HuH-7 (cell line): ENCODE data around the gene PGAM5.

Experiments
- DNase-seq: peaks from one replicate; pipeline ENCODE4 v3.0.0; 2011; ENCODE audit warnings: low spot score

The PGAM5 gene

DNA sequence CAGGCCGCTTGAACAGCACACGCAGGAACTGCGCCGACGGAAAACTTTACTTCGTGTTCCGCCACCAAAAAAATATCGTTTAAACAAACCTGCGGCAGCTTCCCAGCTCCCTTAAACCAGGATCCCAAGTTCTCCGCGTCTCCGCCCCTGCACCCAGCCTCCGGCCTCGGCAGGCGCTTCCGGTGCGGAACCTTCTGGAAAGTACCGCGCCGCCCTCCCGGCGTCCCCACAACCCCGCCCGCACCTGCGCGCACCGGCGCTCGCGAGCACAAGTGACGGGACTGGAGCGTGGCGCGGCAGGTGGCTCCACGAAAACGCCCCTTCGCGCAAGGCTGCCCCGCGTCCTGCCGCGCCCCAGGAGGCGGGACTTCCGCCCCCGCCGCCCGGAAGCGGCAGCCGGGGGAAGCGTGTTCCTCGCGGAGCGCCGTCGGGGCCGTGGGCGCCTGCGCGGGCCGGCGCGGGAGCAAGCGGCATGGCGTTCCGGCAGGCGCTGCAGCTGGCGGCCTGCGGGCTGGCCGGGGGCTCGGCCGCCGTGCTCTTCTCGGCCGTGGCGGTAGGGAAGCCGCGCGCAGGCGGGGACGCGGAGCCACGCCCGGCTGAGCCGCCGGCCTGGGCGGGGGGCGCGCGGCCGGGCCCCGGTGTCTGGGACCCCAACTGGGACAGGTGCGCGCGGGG, at the start of gene PGAM5:
PGAM5 (plus strand) TSS at position 438 of the 675 bp plus-strand sequence; CDS start at position 473, 35 bp downstream.
- peak; percentile 81 for DNase-seq

DNA sequence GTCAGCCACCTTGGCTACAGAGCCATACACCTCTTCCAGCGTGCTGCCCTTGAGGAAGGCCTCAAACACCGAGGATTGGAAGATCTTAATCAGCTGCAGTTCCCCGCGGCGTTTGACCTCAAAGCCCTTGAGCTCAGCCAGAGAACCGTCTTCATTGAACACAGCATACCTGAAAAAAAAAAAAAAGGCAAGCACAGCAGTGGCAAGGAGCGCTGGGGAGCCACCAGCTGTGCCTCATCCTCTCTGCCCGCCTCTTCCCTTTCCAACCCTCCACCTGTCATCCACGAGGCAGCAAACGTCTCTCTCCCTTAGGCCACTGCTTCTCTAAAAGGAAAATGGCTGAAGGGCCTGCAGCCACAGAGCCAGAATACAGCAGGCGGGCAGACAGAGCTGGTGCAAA, 49.6 kb upstream of the PGAM5 start:
- DNase-seq: no peak

- no peak for DNase-seq
These were observed 48.7 kb upstream of the PGAM5 start for GRCh38 chr12:132661972-132662371.

- DNase-seq: no peak
These were observed 47.5 kb upstream of the PGAM5 start for GRCh38 chr12:132662901-132663755.

- no peak for DNase-seq
These were observed 46.2 kb upstream of the PGAM5 start for GRCh38 chr12:132664206-132665148.

DNA sequence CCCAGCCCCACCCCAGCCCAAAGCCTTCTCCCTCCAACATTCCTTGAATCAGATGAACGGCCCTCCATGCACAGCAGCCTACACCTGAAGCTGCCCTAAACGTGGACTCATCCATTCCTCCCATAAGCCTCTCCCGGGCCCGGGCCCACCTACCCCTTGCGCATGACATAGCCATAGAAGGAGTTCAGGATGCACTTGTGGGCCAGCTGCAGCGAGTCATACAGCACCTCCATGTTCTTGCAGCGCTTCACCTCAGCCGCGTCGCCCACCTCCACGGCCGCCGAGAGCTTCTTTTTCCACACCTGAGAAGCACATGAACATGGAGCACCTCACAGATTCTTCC, 45.5 kb upstream of the PGAM5 start:
- DNase-seq: no peak

GRCh38 chr12:132665794-132666193, 44.8 kb upstream of the PGAM5 start:
- DNase-seq: no peak

DNA sequence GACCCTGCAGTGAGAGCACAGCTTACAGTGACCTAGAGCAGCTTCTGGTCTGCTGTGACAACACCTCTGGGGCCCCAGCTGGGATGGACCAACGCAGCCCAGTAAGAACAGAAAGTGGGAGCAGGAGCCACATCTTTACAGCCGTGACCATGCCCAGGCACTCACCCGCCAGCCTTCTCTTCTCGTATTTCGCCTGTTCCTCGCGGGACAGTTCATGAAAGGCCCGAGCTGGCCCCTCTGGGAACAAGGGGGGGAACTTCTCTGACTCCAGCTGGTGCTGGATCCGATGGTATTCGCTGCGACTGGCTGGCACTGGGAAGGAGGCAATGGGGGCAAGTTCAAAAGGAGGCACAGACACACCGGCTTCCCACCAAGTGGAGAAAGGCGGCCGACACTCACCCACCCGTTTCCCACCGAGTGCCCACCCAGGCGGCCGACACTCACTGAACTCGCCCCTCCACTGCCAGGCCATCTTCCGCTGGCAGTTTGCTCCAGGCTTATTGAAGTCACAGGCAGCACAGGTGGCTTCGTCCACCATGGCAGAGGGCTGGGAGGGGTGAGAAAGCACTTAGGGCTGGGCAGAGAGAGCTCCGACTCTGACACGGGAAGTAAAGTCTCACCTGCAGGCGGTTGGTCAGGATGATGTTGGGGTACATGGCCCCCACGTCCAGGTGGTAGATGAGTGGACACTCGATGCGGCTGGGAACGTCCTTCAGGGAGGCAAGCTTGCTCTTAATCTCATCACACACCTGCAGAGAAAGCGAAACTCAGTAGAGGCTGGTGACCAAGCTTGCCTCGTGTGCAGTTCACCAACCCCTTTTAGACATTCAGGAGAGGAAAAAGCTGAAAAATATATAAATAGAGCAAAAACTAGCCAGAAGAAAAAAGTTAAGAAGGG, 42.2 kb upstream of the PGAM5 start:
- no peak for DNase-seq

DNA sequence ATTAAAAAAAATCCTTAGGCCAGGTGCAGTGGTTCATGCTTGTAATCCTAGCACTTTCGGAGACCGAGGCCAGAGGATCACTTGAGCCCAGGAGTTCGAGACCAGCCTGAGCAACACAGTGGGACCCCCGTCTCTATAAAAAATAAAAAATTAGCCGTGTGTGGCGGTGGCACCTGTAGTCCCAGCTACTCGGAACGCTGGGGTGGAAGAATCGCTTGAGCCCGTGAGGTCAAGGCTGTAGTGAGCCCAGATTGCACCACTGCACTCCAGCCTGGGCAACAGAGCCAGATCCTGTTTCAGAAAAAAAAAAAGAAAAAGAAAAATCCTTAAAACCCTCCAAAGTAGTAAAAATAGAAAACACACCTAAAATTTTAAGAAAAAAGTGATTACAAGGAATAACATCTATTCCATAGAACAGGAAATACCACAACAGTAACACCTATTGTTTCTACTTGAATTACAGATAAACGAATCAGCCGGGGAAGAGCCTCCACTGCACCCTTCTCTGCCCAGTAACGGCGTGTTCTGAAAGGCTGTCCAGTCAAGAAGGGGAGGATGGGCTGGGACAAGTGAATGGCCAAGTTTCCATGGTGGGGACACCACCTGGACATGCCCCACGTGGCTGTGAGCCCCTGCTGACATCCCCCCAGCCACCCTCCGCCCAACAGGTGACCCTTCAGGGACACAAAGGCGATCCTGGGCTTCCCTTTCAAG, 41.3 kb upstream of the PGAM5 start:
- DNase-seq: no peak

DNA sequence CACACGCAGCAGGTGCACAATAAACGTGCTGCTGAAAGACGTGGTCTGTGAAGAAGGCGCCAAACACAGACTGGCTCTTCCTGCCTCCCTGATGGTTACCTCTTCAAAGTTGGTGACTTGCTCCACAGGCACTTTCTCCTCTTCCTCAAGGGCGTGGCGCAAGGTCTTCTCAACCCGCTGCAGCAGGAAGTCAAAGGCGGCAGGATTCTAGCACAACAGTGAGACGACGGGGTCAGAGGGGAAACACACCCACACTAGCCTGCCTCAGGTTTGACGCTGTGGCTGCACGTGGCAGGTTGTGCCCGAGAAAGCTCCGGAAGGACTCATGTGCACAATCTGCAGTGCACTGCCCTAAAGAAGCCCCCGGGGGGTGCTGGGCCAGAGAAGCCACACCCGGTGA, 38.5 kb upstream of the PGAM5 start:
- no peak for DNase-seq

GRCh38 chr12:132672678-132673077, 38.0 kb upstream of the PGAM5 start:
- no peak for DNase-seq

DNA sequence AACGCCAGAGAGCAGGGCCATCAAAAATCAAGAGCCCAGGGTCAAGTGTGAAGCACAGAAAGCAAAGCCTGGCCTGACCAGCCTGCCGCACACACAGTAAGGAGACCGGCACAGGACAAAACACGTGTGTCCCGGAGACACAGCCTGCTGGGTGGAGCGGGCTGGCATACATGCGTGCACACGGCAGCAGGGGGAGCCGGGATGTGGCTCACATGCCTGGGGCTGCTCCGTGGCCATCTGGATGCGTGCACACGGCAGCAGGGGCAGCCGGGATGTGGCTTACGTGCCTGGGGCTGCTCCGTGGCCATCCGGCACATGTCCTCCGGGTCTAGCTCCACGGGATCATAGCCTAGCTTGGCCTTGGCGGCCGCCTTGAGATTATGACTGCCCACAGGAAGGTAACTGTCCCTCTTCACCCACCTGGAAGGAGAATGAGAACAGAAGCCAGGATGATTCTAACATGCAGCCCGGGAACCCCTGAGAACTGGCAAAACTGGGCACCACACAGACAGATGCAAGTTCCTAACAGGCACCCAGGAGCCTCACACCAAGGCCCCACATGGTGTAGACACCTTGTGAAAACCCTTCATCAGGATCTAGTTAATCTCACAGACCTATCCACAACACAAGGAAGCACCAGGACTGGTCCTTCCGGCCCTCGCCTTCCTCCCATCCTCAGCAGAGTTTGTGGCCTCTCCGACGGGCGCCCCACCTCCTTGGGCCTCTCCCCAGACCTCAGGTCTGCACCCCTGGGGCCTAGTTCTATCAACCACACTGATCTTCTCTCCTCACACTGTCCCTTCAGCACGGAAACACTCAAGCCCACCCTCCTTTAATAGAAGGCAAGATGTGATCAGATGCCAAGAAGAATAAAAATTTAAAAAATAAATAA, 37.1 kb upstream of the PGAM5 start:
- no peak for DNase-seq

DNA sequence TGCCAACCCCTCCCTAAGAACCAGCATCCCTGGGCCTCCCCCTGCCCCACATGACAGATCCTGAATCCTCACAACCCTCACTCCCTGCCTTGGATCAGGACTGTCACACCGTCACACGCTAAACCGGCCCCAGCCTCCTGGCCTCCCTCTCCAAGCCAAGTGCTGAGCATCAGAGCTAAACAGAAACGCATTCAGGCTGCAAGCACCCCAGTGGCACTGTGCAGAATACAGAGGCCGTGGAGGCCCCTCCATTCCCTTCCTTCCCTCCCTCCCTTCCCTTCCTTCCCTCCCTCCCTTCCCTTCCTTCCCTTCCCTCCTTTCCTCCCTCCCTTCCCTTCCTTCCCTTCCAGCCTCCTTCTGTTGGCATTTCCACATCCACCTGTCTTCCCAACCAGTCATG, 36.1 kb upstream of the PGAM5 start:
- DNase-seq: no peak

- DNase-seq: no peak
These were observed 34.7 kb upstream of the PGAM5 start for GRCh38 chr12:132675757-132676432.

GRCh38 chr12:132677492-132677891, 33.1 kb upstream of the PGAM5 start:
- no peak for DNase-seq

GRCh38 chr12:132685400-132685799, 25.2 kb upstream of the PGAM5 start:
- no peak for DNase-seq

DNA sequence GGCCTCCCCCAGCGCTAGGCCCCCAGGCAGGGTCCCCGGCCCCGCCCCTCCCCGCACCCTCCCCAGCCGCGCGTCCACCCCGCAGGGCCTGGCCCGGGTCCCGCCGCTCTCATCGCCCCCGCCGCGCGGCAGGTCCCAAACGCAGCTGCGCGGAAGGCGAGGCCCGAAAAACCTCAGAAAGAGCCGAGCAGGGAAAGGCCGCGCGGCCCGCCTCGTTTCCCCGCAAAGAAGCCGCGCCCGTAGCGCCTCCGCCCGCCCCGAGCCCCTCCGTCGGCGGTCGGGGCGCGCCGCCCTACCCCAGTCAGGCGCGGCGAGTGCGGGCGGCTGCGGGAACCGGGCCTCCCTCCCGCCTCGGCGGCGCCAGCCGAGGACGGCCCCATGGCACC, 23.8 kb upstream of the PGAM5 start:
- DNase-seq: no peak

GRCh38 chr12:132687211-132688164, 23.2 kb upstream of the PGAM5 start, which contains the start of the genes POLE and PXMP2:
TSS of gene POLE (minus strand) at chr12:132687342. CDS start at chr12:132687315, 27 bp downstream.
TSS of gene PXMP2 (plus strand) at chr12:132687587. CDS start at chr12:132687671, 84 bp downstream.
- peak; percentile 94 for DNase-seq
